Measurements from ENCODE around the gene HLX. TPM values are rescaled to one million over a fixed set of nuclear protein-coding genes. Genes with fewer than 3 reads are reported as not detected.

The HLX gene
- total RNA-seq, 1 donor from 2014 or later: 0.48 TPM

- no peaks in the 10 kb centered on the region for H3K9me3 Mint-ChIP-seq (ENCODE audit: low read depth)
- H3K27me3 Mint-ChIP-seq: peaks cover 17% of the 10 kb centered on the region
- TF ChIP-seq CTCF (IDR thresholded peaks at IDR 0.05; ENCODE audit: unreplicated experiment): no peak
- H3K4me1 Mint-ChIP-seq (ENCODE audit: low read depth): peaks cover 18% of the 10 kb centered on the region
- no peak for DNase-seq (ENCODE audit: low spot score, unreplicated experiment)
- no peaks in the 10 kb centered on the region for H3K36me3 Mint-ChIP-seq (ENCODE audit: insufficient read depth)
- H3K4me3 Mint-ChIP-seq (ENCODE audit: low read depth): no peak overlapping the region
- H3K27ac Mint-ChIP-seq: no peak overlapping the region
These were observed 46.9 kb downstream of the HLX start for GRCh38 chr1:220926146-220926545.

- peak overlapping the region; percentile 39 for H3K27ac Mint-ChIP-seq
- no peak for TF ChIP-seq CTCF (IDR thresholded peaks at IDR 0.05; ENCODE audit: unreplicated experiment)
- DNase-seq (ENCODE audit: low spot score, unreplicated experiment): no peak
- H3K4me3 Mint-ChIP-seq (ENCODE audit: low read depth): no peak overlapping the region
- peaks cover 9% of the 10 kb centered on the region for H3K27me3 Mint-ChIP-seq
- no peaks in the 10 kb centered on the region for H3K9me3 Mint-ChIP-seq (ENCODE audit: low read depth)
- peaks cover 18% of the 10 kb centered on the region for H3K4me1 Mint-ChIP-seq (ENCODE audit: low read depth)
- no peaks in the 10 kb centered on the region for H3K36me3 Mint-ChIP-seq (ENCODE audit: insufficient read depth)
These were observed 48.2 kb downstream of the HLX start for GRCh38 chr1:220927442-220927841.

- DNase-seq (ENCODE audit: low spot score, unreplicated experiment): no peak
- no peaks in the 10 kb centered on the region for H3K36me3 Mint-ChIP-seq (ENCODE audit: insufficient read depth)
- peaks cover 9% of the 10 kb centered on the region for H3K27me3 Mint-ChIP-seq
- no peak for TF ChIP-seq CTCF (IDR thresholded peaks at IDR 0.05; ENCODE audit: unreplicated experiment)
- no peak overlapping the region for H3K4me3 Mint-ChIP-seq (ENCODE audit: low read depth)
- H3K27ac Mint-ChIP-seq: no peak overlapping the region
- H3K9me3 Mint-ChIP-seq (ENCODE audit: low read depth): no peaks in the 10 kb centered on the region
- H3K4me1 Mint-ChIP-seq (ENCODE audit: low read depth): peaks cover 18% of the 10 kb centered on the region
These were observed 49.1 kb downstream of the HLX start for GRCh38 chr1:220928320-220928719.

GRCh38 chr1:220928725-220929300 lies 49.6 kb downstream of the HLX start:
- no peak for TF ChIP-seq CTCF (IDR thresholded peaks at IDR 0.05; ENCODE audit: unreplicated experiment)
- DNase-seq (ENCODE audit: low spot score, unreplicated experiment): no peak
- H3K27ac Mint-ChIP-seq: no peak overlapping the region
- H3K4me1 Mint-ChIP-seq (ENCODE audit: low read depth): peaks cover 18% of the 10 kb centered on the region
- H3K9me3 Mint-ChIP-seq (ENCODE audit: low read depth): no peaks in the 10 kb centered on the region
- H3K27me3 Mint-ChIP-seq: peaks cover 9% of the 10 kb centered on the region
- H3K4me3 Mint-ChIP-seq (ENCODE audit: low read depth): no peak overlapping the region
- H3K36me3 Mint-ChIP-seq (ENCODE audit: insufficient read depth): no peaks in the 10 kb centered on the region

GRCh38 chr1:220929304-220929703 lies 50.1 kb downstream of the HLX start:
- peaks cover 18% of the 10 kb centered on the region for H3K4me1 Mint-ChIP-seq (ENCODE audit: low read depth)
- peaks cover 9% of the 10 kb centered on the region for H3K27me3 Mint-ChIP-seq
- TF ChIP-seq CTCF (IDR thresholded peaks at IDR 0.05; ENCODE audit: unreplicated experiment): no peak
- H3K4me3 Mint-ChIP-seq (ENCODE audit: low read depth): no peak overlapping the region
- no peak overlapping the region for H3K27ac Mint-ChIP-seq
- no peak for DNase-seq (ENCODE audit: low spot score, unreplicated experiment)
- H3K36me3 Mint-ChIP-seq (ENCODE audit: insufficient read depth): no peaks in the 10 kb centered on the region
- H3K9me3 Mint-ChIP-seq (ENCODE audit: low read depth): no peaks in the 10 kb centered on the region

Other genes with a start within 250 kb of the HLX start
- 9.7 and 9.8 TPM in 2 replicates for gene C1orf115, start 189.1 kb upstream of the HLX start, total RNA-seq
- gene MTARC2, start 131.1 kb upstream of the HLX start, total RNA-seq: 14.3 and 18.3 TPM in 2 replicates
- gene MTARC1, start 92.5 kb upstream of the HLX start, total RNA-seq: 37.1 and 40.5 TPM in 2 replicates

All from progenitor cell of endocrine pancreas (in vitro differentiated cells).